Fibroblast of lung (primary cell): ENCODE results near the gene APOBEC3B.

Experiments
- CTCF ChIP-seq, 2 donors: IDR thresholded peaks in 1 of 2; conservative IDR thresholded peaks in 1 of 2; 1 replicate in 1 of 2; 2 replicates in 1 of 2; pipeline ENCODE4 v1.5.1; 2011 to 2012; ENCODE audit warnings: low read length in 2 of 2, control low read depth in 1 of 2, inconsistent platforms in 1 of 2, low read depth in 1 of 2, mild to moderate bottlenecking in 1 of 2
- EZH2 ChIP-seq: IDR thresholded peaks from 2 replicates; pipeline ENCODE4 v1.5.1; 2012; ENCODE audit warnings: low read length, control low read depth, mild to moderate bottlenecking; ENCODE audit errors: missing control alignments

- TF ChIP-seq CTCF (conservative IDR thresholded peaks at IDR 0.05 in 1 of 2, IDR thresholded peaks at IDR 0.05 in 1 of 2; ENCODE audit: low read depth in 1 of 2, low read length in 2 of 2) (no peak), EZH2 (no peak)
Measured at GRCh38 chr22:38967451-38968450, 14.4 kb upstream of the APOBEC3B start.
